IMR-90 (cell line): ENCODE data around the gene SNX6. TPM values are rescaled to one million over a fixed set of nuclear protein-coding genes. Genes with fewer than 3 reads are reported as not detected.

Source experiments
- ATAC-seq: fragments of 200-7000 bp; cut with Tn5 transposase; 2 replicates; pipeline ENCODE4 v1.9.1; 2020; ENCODE audit warnings: low read depth, mild to moderate bottlenecking, moderate library complexity
- BruUV-seq: library from RNA; stranded (reverse); fragments of 400-500 nt; replicated peaks from 2 replicates; lab custom pipeline; 2021; lab: Mats Ljungman, UMichigan
- CTCF ChIA-PET: fragments of 300-600 bp; formaldehyde crosslinking; extraction: SDS; loops from one replicate; lab custom pipeline; 2021; ENCODE audit warnings: antibody characterized with exemption; lab: Yijun Ruan, JAX
- POLR2A ChIA-PET: fragments of 300-600 bp; sonication (Branson Sonifier 250); formaldehyde crosslinking; loops from one replicate; lab custom pipeline; 2022; ENCODE audit warnings: antibody characterized with exemption; ENCODE audit not compliant: unreplicated experiment; lab: Charles Lee
- DNase-seq: peaks from one replicate; pipeline ENCODE4 v3.0.0; 2013
- H2AFZ ChIP-seq: replicated peaks from 2 replicates; pipeline ENCODE3; 2013; ENCODE audit warnings: low read length, mild to moderate bottlenecking; ENCODE audit not compliant: poor library complexity
- H2AK5ac ChIP-seq: 2 replicates; pipeline ENCODE4 v1.6.1; 2013; ENCODE audit warnings: low read depth, low read length, inconsistent platforms
- H2AK9ac ChIP-seq: replicated peaks from 2 replicates; pipeline ENCODE3; 2013; ENCODE audit warnings: mild to moderate bottlenecking, low read depth, low read length, moderate library complexity; ENCODE audit not compliant: poor library complexity
- H2BK120ac ChIP-seq: 2 replicates; pipeline ENCODE4 v1.6.1; 2013; ENCODE audit warnings: low read depth, low read length, inconsistent platforms
- H2BK15ac ChIP-seq: 3 replicates; pipeline ENCODE4 v1.6.1; 2013; ENCODE audit warnings: low read depth, low read length, inconsistent platforms
- H2BK20ac ChIP-seq: 2 replicates; pipeline ENCODE4 v1.6.1; 2013; ENCODE audit warnings: low read depth, mild to moderate bottlenecking, inconsistent platforms, low read length, moderate library complexity
- H2BK5ac ChIP-seq: 2 replicates; pipeline ENCODE4 v1.6.1; 2013; ENCODE audit warnings: mild to moderate bottlenecking, low read depth, low read length, inconsistent platforms; ENCODE audit not compliant: poor library complexity, severe bottlenecking
- H3K14ac ChIP-seq: replicated peaks from 2 replicates; pipeline ENCODE4 v1.6.1; 2013; ENCODE audit warnings: low read depth, low read length, inconsistent platforms
- H3K18ac ChIP-seq: 2 replicates; pipeline ENCODE4 v1.6.1; 2013; ENCODE audit warnings: low read depth, low read length, control low read depth
- H3K23ac ChIP-seq: 2 replicates; pipeline ENCODE4 v1.6.1; 2013; ENCODE audit warnings: low read depth, low read length, inconsistent platforms
- H3K27ac ChIP-seq: 2 replicates; pipeline ENCODE4 v1.5.1; 2013; ENCODE audit warnings: mild to moderate bottlenecking, control low read depth, low read length; ENCODE audit not compliant: insufficient read depth
- H3K27me3 ChIP-seq: 2 replicates; pipeline ENCODE4 v1.6.1; 2013; ENCODE audit warnings: low read length; ENCODE audit not compliant: control insufficient read depth, insufficient read depth
- H3K36me3 ChIP-seq: 2 replicates; pipeline ENCODE4 v1.6.1; 2013; ENCODE audit warnings: low read length, mixed read lengths; ENCODE audit not compliant: control insufficient read depth, insufficient read depth
- H3K4ac ChIP-seq: 2 replicates; pipeline ENCODE4 v1.6.1; 2013; ENCODE audit warnings: low read depth, low read length, inconsistent platforms
- H3K4me1 ChIP-seq: 2 replicates; pipeline ENCODE4 v1.6.1; 2013; ENCODE audit warnings: low read length, mixed read lengths; ENCODE audit not compliant: control insufficient read depth, insufficient read depth
- H3K4me2 ChIP-seq: 2 replicates; pipeline ENCODE4 v1.6.1; 2013; ENCODE audit warnings: low read depth, mild to moderate bottlenecking, control low read depth, low read length, moderate library complexity
- H3K4me3 ChIP-seq: 2 replicates; pipeline ENCODE4 v1.5.1; 2013; ENCODE audit warnings: low read depth, mild to moderate bottlenecking, control low read depth, low read length, moderate library complexity; ENCODE audit not compliant: insufficient read depth
- H3K56ac ChIP-seq: 2 replicates; pipeline ENCODE4 v1.6.1; 2013; ENCODE audit warnings: low read length, inconsistent platforms; ENCODE audit not compliant: insufficient read depth; ENCODE audit errors: extremely low read depth
- H3K79me1 ChIP-seq, 2 experiments: 2 replicates each; pipeline ENCODE4 v1.6.1; 2013; ENCODE audit warnings: low read length in 2 of 2, inconsistent platforms in 1 of 2, low read depth in 1 of 2
- H3K9ac ChIP-seq: 2 replicates; pipeline ENCODE4 v1.6.1; 2013; ENCODE audit warnings: low read depth, low read length, control low read depth
- H3K9me1 ChIP-seq: 2 replicates; pipeline ENCODE4 v1.6.1; 2013; ENCODE audit warnings: low read length, inconsistent platforms; ENCODE audit not compliant: insufficient read depth
- H3K9me3 ChIP-seq: 2 replicates; pipeline ENCODE4 v1.6.1; 2013; ENCODE audit warnings: low read length; ENCODE audit not compliant: control insufficient read depth, insufficient read depth
- H4K20me1 ChIP-seq: 2 replicates; pipeline ENCODE4 v1.6.1; 2013; ENCODE audit warnings: low read length, inconsistent platforms; ENCODE audit not compliant: insufficient read depth
- H4K5ac ChIP-seq: 2 replicates; pipeline ENCODE4 v1.6.1; 2013; ENCODE audit warnings: mild to moderate bottlenecking, low read depth, low read length, control low read depth
- H4K8ac ChIP-seq, 2 experiments: 2 replicates each; pipeline ENCODE4 v1.6.1; 2013; ENCODE audit warnings: low read depth in 2 of 2, low read length in 2 of 2, control low read depth in 1 of 2, inconsistent platforms in 1 of 2
- H4K91ac ChIP-seq: 2 replicates; pipeline ENCODE4 v1.6.1; 2013; ENCODE audit warnings: low read depth, low read length, inconsistent platforms; ENCODE audit not compliant: insufficient read depth
- CEBPB ChIP-seq: IDR thresholded peaks from 2 replicates; pipeline ENCODE4 v1.6.1; 2012; ENCODE audit warnings: low read depth, low read length, improper control_type of control experiment
- FOS ChIP-seq: fragments of 150-350 bp; IDR thresholded peaks from 2 replicates; pipeline ENCODE4 v1.6.1; 2016; ENCODE audit warnings: low read depth, low read length
- MAFK ChIP-seq: IDR thresholded peaks from 2 replicates; pipeline ENCODE4 v1.6.1; 2012; ENCODE audit warnings: low read depth, low read length, improper control_type of control experiment
- MAZ ChIP-seq: IDR thresholded peaks from 2 replicates; pipeline ENCODE4 v1.6.1; 2012; ENCODE audit warnings: low read depth, mild to moderate bottlenecking, low read length, improper control_type of control experiment, moderate library complexity, borderline replicate concordance
- POLR2A ChIP-seq: IDR thresholded peaks from 2 replicates; pipeline ENCODE4 v1.6.1; 2012; ENCODE audit warnings: mild to moderate bottlenecking, low read depth, low read length
- RAD21 ChIP-seq: IDR thresholded peaks from 2 replicates; pipeline ENCODE4 v1.6.1; 2012; ENCODE audit warnings: low read length, improper control_type of control experiment
- RCOR1 ChIP-seq: IDR thresholded peaks from 2 replicates; pipeline ENCODE4 v1.6.1; 2012; ENCODE audit warnings: mild to moderate bottlenecking, low read length, improper control_type of control experiment; ENCODE audit not compliant: insufficient replicate concordance
- WGBS, 2 experiments: methylation state at CpG; one replicate each; pipeline versions ENCODE4 v1.1.5 to v1.1.7; 2013; ENCODE audit warnings: missing lambda C conversion rate in 2 of 2; ENCODE audit not compliant: insufficient read length in 1 of 2; ENCODE audit errors: extremely low coverage in 2 of 2; 5-methylcytosine and 5-hydroxymethylcytosine counted together
- dilution Hi-C: fragments of 300-500 bp; cut with HindIII; formaldehyde crosslinking; loops from one replicate; pipeline ENCODE4 v1.14.3; 2018; ENCODE audit warnings: low sequenced_read_pairs; ENCODE audit not compliant: unreplicated experiment
- in situ Hi-C: fragments of 300-500 bp; cut with MboI; formaldehyde crosslinking; loops from 3 replicates; pipeline ENCODE4 v1.14.3; 2019; ENCODE audit warnings: low sequenced_read_pairs, inconsistent platforms, mixed read lengths
- intact Hi-C: fragments of 100-400 bp; cut with micrococcal nuclease; formaldehyde crosslinking; loops from 2 replicates; pipeline ENCODE4 v1.10.0; 2022
- polyA plus RNA-seq, 3 experiments: library from polyadenylated mRNA; depleted of rRNA; stranded (reverse); fragments of >200 nt; gene quantifications; 2 replicates each; pipeline ENCODE4 v1.2.3, GENCODE V29; 2012; ENCODE audit warnings: low replicate concordance in 1 of 3
- total RNA-seq: library from RNA; depleted of rRNA; stranded (reverse); fragments of >200 nt; gene quantifications from 2 replicates; pipeline ENCODE4 v1.2.3, GENCODE V29; 2012
- TF ChIP-seq, protein P1 (sequence below): conservative IDR thresholded peaks from 2 replicates; pipeline ENCODE4 v1.5.1; 2012; ENCODE audit warnings: mild to moderate bottlenecking, low read depth, low read length, improper control_type of control experiment
- TF ChIP-seq, protein P2 (sequence below): fragments of 150-350 bp; IDR thresholded peaks from 2 replicates; pipeline ENCODE4 v1.6.1; 2016; ENCODE audit warnings: low read depth, mild to moderate bottlenecking, low read length, moderate library complexity, borderline replicate concordance

The SNX6 gene
- total and polyA plus RNA-seq, 2 of the 4 experiments (the other 2 are of a cell fraction), result 116 to 127 TPM

DNA sequence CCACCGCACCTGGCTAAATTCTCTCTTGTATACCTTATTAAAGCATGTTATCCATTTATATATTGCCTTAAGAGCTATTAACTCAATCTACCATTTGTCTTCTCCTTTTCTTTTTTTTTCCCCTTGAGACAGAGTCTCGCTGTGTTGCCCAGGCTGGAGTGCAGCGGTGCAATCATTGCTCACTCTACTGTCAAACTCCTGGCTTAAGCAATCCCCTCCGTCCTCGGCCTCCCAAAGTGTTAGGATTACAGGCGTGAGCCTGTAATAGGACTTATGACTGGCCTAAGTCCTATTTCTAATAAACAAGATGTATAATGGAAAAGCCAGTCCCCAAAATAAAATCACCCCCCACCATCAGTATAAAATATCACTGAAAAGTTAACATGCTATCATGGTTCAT lies 14.4 kb downstream of the SNX6 start:
- H2AFZ ChIP-seq, result no peak overlapping the region
- H4K91ac ChIP-seq, result no peak overlapping the region
- no peaks in the 10 kb centered on the region for H3K4me1 ChIP-seq
- no peak overlapping the region for H3K18ac ChIP-seq
- peaks cover 14% of the 10 kb centered on the region; the same call in 1 of the 2 replicates for H4K20me1 ChIP-seq
- dilution Hi-C loops (no loop called here), intact Hi-C loops (no loop called here), in situ Hi-C loops (no loop called here)
- H3K9ac ChIP-seq, result no peak overlapping the region
- no peak overlapping the region for H3K14ac ChIP-seq
- TF ChIP-seq MAZ, result no peak
- TF ChIP-seq POLR2A, result no peak
- TF ChIP-seq, protein P1, sequence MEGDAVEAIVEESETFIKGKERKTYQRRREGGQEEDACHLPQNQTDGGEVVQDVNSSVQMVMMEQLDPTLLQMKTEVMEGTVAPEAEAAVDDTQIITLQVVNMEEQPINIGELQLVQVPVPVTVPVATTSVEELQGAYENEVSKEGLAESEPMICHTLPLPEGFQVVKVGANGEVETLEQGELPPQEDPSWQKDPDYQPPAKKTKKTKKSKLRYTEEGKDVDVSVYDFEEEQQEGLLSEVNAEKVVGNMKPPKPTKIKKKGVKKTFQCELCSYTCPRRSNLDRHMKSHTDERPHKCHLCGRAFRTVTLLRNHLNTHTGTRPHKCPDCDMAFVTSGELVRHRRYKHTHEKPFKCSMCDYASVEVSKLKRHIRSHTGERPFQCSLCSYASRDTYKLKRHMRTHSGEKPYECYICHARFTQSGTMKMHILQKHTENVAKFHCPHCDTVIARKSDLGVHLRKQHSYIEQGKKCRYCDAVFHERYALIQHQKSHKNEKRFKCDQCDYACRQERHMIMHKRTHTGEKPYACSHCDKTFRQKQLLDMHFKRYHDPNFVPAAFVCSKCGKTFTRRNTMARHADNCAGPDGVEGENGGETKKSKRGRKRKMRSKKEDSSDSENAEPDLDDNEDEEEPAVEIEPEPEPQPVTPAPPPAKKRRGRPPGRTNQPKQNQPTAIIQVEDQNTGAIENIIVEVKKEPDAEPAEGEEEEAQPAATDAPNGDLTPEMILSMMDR, result no peak
- TF ChIP-seq RCOR1, result no peak
- no peak for TF ChIP-seq RAD21
- no peak for TF ChIP-seq MAFK
- no peak for TF ChIP-seq FOS
- TF ChIP-seq, protein P2, sequence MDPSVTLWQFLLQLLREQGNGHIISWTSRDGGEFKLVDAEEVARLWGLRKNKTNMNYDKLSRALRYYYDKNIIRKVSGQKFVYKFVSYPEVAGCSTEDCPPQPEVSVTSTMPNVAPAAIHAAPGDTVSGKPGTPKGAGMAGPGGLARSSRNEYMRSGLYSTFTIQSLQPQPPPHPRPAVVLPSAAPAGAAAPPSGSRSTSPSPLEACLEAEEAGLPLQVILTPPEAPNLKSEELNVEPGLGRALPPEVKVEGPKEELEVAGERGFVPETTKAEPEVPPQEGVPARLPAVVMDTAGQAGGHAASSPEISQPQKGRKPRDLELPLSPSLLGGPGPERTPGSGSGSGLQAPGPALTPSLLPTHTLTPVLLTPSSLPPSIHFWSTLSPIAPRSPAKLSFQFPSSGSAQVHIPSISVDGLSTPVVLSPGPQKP, result no peak
- no peak for TF ChIP-seq CEBPB
- no peak overlapping the region for H3K23ac ChIP-seq
- ATAC-seq (no peak), DNase-seq (no peak)
- no peak overlapping the region for H4K5ac ChIP-seq
- H2AK9ac ChIP-seq, result no peak overlapping the region
- H3K36me3 ChIP-seq, result peaks cover 25% of the 10 kb centered on the region
- ChIA-PET POLR2A (no interaction called here), CTCF (no interaction called here)
- H3K9me3 ChIP-seq, result no peaks in the 10 kb centered on the region
- 86% methylated on average over 1 of the region's 6 CpGs; no CpG with 5 or more reads in 1 of the 2 experiments for WGBS, 2 experiments
- no peak overlapping the region for H2BK15ac ChIP-seq
- H3K79me1 ChIP-seq, result peaks cover 38 to 61% of the 10 kb centered on the region in 2 experiments
- H3K4me2 ChIP-seq, result no peak overlapping the region
- no peak overlapping the region for H2AK5ac ChIP-seq
- BruUV-seq, result no TSS peak
- no peak overlapping the region for H3K27ac ChIP-seq
- no peak overlapping the region for H2BK120ac ChIP-seq
- no peak overlapping the region for H3K56ac ChIP-seq
- H2BK20ac ChIP-seq, result no peak overlapping the region
- H3K27me3 ChIP-seq, result no peaks in the 10 kb centered on the region
- H2BK5ac ChIP-seq, result no peak overlapping the region
- H3K9me1 ChIP-seq, result peaks cover 10% of the 10 kb centered on the region; the same call in 1 of the 2 replicates
- no peak overlapping the region for H3K4ac ChIP-seq
- H3K4me3 ChIP-seq, result no peak overlapping the region
- no peak overlapping the region for H4K8ac ChIP-seq
